PC-9 (cell line): ENCODE data around the gene FNIP2. TPM values are rescaled to one million over a fixed set of nuclear protein-coding genes. Genes with fewer than 3 reads are reported as not detected.

Experiments used
- BruUV-seq: library from RNA; stranded (reverse); fragments of 400-500 nt; replicated peaks from 2 replicates; lab custom pipeline; 2021; lab: Mats Ljungman, UMichigan
- CTCF ChIA-PET: fragments of 300-600 bp; sonication (Branson Sonifier 250); formaldehyde crosslinking; loops from one replicate; lab custom pipeline; 2022; ENCODE audit warnings: antibody characterized with exemption; lab: Charles Lee
- POLR2A ChIA-PET: fragments of 300-600 bp; sonication (Branson Sonifier 250); formaldehyde crosslinking; loops from one replicate; lab custom pipeline; 2022; ENCODE audit warnings: antibody characterized with exemption; ENCODE audit not compliant: unreplicated experiment; lab: Charles Lee
- DNase-seq, 2 experiments: peaks; one replicate each; pipeline versions ENCODE4 v3.0.0 to v3.0.0-alpha.2; 2015 to 2022; ENCODE audit warnings: mixed read lengths in 1 of 2
- H2AFZ ChIP-seq: fragments of 200-600 bp; sonication (generic); 2 replicates; pipeline ENCODE4 v1.8.1; 2017; ENCODE audit warnings: antibody characterized with exemption
- H3F3A ChIP-seq: fragments of 200-600 bp; sonication (generic); 2 replicates; pipeline ENCODE4 v1.8.1; 2017; ENCODE audit warnings: antibody characterized with exemption, mild to moderate bottlenecking, low read depth; ENCODE audit not compliant: insufficient read depth
- H3K27ac ChIP-seq: fragments of 200-600 bp; sonication (generic); 2 replicates; pipeline ENCODE4 v1.6.1; 2016; ENCODE audit warnings: mixed run types
- H3K27me3 ChIP-seq: fragments of 200-600 bp; sonication (generic); 2 replicates; pipeline ENCODE4 v1.6.1; 2016; ENCODE audit warnings: low read depth, mixed run types; ENCODE audit not compliant: insufficient read depth
- H3K36me3 ChIP-seq: fragments of 200-600 bp; sonication (generic); 2 replicates; pipeline ENCODE4 v1.6.1; 2016; ENCODE audit warnings: low read depth, mixed run types
- H3K4me1 ChIP-seq: fragments of 200-600 bp; sonication (generic); replicated peaks from 2 replicates; pipeline ENCODE4 v1.6.1; 2016; ENCODE audit warnings: mixed run types; ENCODE audit not compliant: insufficient read depth
- H3K4me2 ChIP-seq: fragments of 200-600 bp; sonication (generic); 2 replicates; pipeline ENCODE4 v1.6.1; 2017; ENCODE audit warnings: mixed run types
- H3K4me3 ChIP-seq: fragments of 200-600 bp; sonication (generic); 2 replicates; pipeline ENCODE4 v1.6.1; 2016; ENCODE audit warnings: mixed run types
- H3K79me2 ChIP-seq: fragments of 200-600 bp; sonication (generic); 2 replicates; pipeline ENCODE4 v1.6.1; 2017; ENCODE audit warnings: low read depth, mixed run types
- H3K9me2 ChIP-seq: fragments of 200-600 bp; sonication (generic); 2 replicates; pipeline ENCODE4 v1.8.1; 2017; ENCODE audit warnings: mild to moderate bottlenecking; ENCODE audit not compliant: insufficient read depth
- H3K9me3 ChIP-seq: fragments of 200-600 bp; sonication (generic); 2 replicates; pipeline ENCODE4 v1.8.1; 2016; ENCODE audit warnings: low read depth; ENCODE audit not compliant: insufficient read depth
- H4K20me1 ChIP-seq: fragments of 200-600 bp; sonication (generic); 2 replicates; pipeline ENCODE4 v1.8.1; 2017; ENCODE audit not compliant: insufficient read depth
- EZH2 ChIP-seq: fragments of 200-600 bp; sonication (generic); IDR thresholded peaks from 2 replicates; pipeline ENCODE4 v1.8.0; 2017; ENCODE audit warnings: antibody characterized with exemption, low read depth
- intact Hi-C: fragments of 100-400 bp; cut with micrococcal nuclease; formaldehyde crosslinking; loops from one replicate; pipeline ENCODE4 v1.10.0; 2022; ENCODE audit not compliant: unreplicated experiment
- total RNA-seq: library from RNA; stranded (reverse); gene quantifications from 2 replicates; pipeline ENCODE4 v1.2.3, GENCODE V29; 2021
- TF ChIP-seq, protein P1 (sequence below): fragments of 200-600 bp; sonication (generic); conservative IDR thresholded peaks from 2 replicates; pipeline ENCODE4 v1.6.1; 2017; ENCODE audit warnings: mixed run types, antibody characterized with exemption, mild to moderate bottlenecking, moderate library complexity

FNIP2 gene
- total RNA-seq, 1 experiment from 2014 or later, result 2.5 TPM

DNA sequence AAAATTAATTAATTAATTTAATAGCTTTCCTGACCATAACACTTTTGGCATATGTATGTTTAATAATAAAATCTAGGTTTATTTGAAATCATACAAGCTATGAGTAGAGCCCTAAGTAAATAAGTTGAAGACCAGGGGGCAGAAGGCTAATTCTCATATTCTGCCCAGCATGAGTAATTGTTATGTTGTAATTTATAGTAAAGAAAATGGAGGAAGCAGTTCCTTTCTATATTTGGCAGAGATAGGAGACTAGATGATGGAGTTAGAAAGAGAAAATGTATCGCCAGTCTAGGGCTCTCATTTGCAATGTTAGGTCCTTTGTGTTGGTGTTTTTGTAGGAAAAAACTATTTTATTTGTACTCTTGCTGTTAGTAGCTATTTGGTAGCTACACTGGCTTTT lies 89.1 kb downstream of the FNIP2 start:
- Histone ChIP-seq H3K27ac (no peak overlapping the region), H3K9me3 (no peaks in the 10 kb centered on the region), H3K9me2 (no peaks in the 10 kb centered on the region), H3K27me3 (no peaks in the 10 kb centered on the region), H3K36me3 (no peaks in the 10 kb centered on the region), H3F3A (no peaks in the 10 kb centered on the region), H4K20me1 (no peaks in the 10 kb centered on the region), H3K79me2 (no peaks in the 10 kb centered on the region), H3K4me1 (no peaks in the 10 kb centered on the region), H3K4me3 (no peak overlapping the region), H3K4me2 (no peak overlapping the region), H2AFZ (no peak overlapping the region)
- POLR2A ChIA-PET, result interaction anchor here (0.7 kb wide), 1 partner anchor 433 kb away, joined by 3 read pairs; no protein-coding TSS in a partner anchor
- BruUV-seq, result no TSS peak
- intact Hi-C loops, result loop anchor here (1.0 to 10.0 kb wide), 6 partner anchors 139 to 603 kb away; no protein-coding TSS in a partner anchor
- no peak for TF ChIP-seq EZH2
- TF ChIP-seq, protein P1, sequence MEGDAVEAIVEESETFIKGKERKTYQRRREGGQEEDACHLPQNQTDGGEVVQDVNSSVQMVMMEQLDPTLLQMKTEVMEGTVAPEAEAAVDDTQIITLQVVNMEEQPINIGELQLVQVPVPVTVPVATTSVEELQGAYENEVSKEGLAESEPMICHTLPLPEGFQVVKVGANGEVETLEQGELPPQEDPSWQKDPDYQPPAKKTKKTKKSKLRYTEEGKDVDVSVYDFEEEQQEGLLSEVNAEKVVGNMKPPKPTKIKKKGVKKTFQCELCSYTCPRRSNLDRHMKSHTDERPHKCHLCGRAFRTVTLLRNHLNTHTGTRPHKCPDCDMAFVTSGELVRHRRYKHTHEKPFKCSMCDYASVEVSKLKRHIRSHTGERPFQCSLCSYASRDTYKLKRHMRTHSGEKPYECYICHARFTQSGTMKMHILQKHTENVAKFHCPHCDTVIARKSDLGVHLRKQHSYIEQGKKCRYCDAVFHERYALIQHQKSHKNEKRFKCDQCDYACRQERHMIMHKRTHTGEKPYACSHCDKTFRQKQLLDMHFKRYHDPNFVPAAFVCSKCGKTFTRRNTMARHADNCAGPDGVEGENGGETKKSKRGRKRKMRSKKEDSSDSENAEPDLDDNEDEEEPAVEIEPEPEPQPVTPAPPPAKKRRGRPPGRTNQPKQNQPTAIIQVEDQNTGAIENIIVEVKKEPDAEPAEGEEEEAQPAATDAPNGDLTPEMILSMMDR, result no peak
- CTCF ChIA-PET, result interaction anchor here (0.5 to 1.4 kb wide), 3 partner anchors 92 to 159 kb away, joined by 3 to 4 read pairs (median 3); no protein-coding TSS in a partner anchor
- no peak for DNase-seq

DNA sequence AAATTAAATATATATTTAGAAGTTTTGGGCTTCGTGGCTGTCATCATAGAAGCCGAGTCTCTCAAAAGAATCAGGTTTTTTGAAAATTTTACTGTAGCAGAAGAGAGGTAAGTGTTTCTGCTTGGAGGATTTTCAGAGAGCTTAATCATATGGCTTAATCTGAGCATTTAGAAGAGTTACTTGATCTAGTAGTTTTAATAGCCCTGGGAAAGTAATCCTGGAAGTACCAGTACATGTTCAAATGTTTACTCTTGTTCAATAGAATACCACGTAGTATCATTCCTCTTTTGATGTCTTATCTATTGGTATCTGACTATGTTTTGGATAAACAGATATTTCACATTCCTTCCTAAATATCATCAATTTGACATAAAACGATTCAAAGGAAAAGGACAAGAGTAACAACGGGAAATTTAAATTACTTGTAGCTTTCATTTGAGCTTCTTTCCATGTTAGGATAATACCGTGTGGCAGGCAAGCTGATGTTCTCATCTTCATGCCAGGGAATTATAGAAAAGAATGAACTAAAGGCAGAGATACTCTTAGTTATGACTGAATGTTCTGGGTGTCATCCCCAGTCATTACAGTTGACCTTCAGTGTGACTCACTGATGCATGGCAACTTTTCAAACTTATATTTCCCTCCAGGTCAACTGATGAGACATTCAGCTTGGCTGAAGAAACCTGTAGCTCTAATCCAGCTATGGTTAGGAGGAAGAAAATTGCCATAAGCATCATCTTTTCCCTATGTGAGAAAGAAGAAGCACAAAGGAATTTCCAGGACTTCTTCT lies 89.8 kb downstream of the FNIP2 start:
- H3K9me3 ChIP-seq, result no peaks in the 10 kb centered on the region
- no peak for TF ChIP-seq EZH2
- TF ChIP-seq, protein P1, result no peak
- no peaks in the 10 kb centered on the region for H4K20me1 ChIP-seq
- BruUV-seq, result no TSS peak
- no peak overlapping the region for H3K4me3 ChIP-seq
- no peaks in the 10 kb centered on the region for H3K4me1 ChIP-seq
- H3K4me2 ChIP-seq, result no peak overlapping the region
- no peaks in the 10 kb centered on the region for H3K79me2 ChIP-seq
- H3F3A ChIP-seq, result no peaks in the 10 kb centered on the region
- DNase-seq, result no peak
- POLR2A ChIA-PET, result interaction anchor here (0.5 to 0.7 kb wide), 2 partner anchors 394 to 433 kb away, joined by 3 to 6 read pairs; no protein-coding TSS in a partner anchor
- no peaks in the 10 kb centered on the region for H3K9me2 ChIP-seq
- H2AFZ ChIP-seq, result no peak overlapping the region
- no peaks in the 10 kb centered on the region for H3K36me3 ChIP-seq
- intact Hi-C loops, result loop anchor here (5.0 to 10.0 kb wide), 2 partner anchors 139 to 604 kb away; no protein-coding TSS in a partner anchor
- CTCF ChIA-PET, result interaction anchor here (0.5 to 1.4 kb wide), 4 partner anchors 93 to 467 kb away, joined by 3 to 5 read pairs (median 4); no protein-coding TSS in a partner anchor
- H3K27me3 ChIP-seq, result no peaks in the 10 kb centered on the region
- H3K27ac ChIP-seq, result no peak overlapping the region

DNA sequence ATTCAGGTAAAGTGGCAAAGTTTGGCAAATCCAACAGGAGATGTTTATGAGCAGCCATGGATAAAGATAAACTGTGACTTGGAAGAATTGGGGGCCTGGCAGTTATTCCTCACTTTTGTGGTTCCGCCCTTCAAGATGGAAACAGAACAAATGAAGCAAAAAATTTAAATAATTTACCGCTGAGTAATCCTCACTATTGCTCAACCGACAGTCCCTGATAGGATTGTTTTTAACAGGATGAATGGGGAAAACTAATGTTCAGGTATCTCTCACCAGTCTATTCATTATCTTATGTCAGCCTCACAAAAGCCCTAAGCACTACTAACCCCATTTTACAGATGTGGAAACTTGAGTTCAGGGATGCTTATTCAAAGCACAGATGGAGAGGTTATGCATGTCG lies 90.8 kb downstream of the FNIP2 start:
- POLR2A ChIA-PET, result no interaction called here
- H3K4me3 ChIP-seq, result no peak overlapping the region
- no peaks in the 10 kb centered on the region for H3F3A ChIP-seq
- no peaks in the 10 kb centered on the region for H3K9me3 ChIP-seq
- no peaks in the 10 kb centered on the region for H3K79me2 ChIP-seq
- intact Hi-C loops, result loop anchor here (5.0 to 10.0 kb wide), 2 partner anchors 138 to 605 kb away; no protein-coding TSS in a partner anchor
- CTCF ChIA-PET, result interaction anchor here (0.6 kb wide), 1 partner anchor 465 kb away, joined by 5 read pairs; no protein-coding TSS in a partner anchor
- no peak overlapping the region for H2AFZ ChIP-seq
- H3K36me3 ChIP-seq, result no peaks in the 10 kb centered on the region
- no peak for TF ChIP-seq EZH2
- TF ChIP-seq, protein P1, result no peak
- no TSS peak for BruUV-seq
- no peaks in the 10 kb centered on the region for H3K4me1 ChIP-seq
- no peaks in the 10 kb centered on the region for H4K20me1 ChIP-seq
- H3K4me2 ChIP-seq, result no peak overlapping the region
- DNase-seq, result no peak
- no peak overlapping the region for H3K27ac ChIP-seq
- no peaks in the 10 kb centered on the region for H3K27me3 ChIP-seq
- no peaks in the 10 kb centered on the region for H3K9me2 ChIP-seq
